Stimulated activated CD8-positive, alpha-beta memory T cell treated with anti-CD3 and anti-CD28 coated beads, Interleukin-7, amount 100 ng/mL, for 1 hour (primary cell): ENCODE results near the gene FUT4.
"Not testable (repeated sequence)": the region's sequence is repeated elsewhere in the genome, so short reads cannot be mapped to it uniquely, and the experiment has no call there.

Experiments
- DNase-seq, 2 donors: peaks; one replicate each; pipeline ENCODE4 v3.0.0-alpha.2; 2020; ENCODE audit warnings: low read depth in 2 of 2

FUT4 gene

GRCh38 chr11:94568200-94568599 lies 24.5 kb downstream of the FUT4 start:
- DNase-seq, result no peak

- no peak for DNase-seq
Observed at GRCh38 chr11:94568717-94569116, 25.0 kb downstream of the FUT4 start.

- DNase-seq, result not testable (repeated sequence)
Observed at GRCh38 chr11:94572975-94573374, 29.3 kb downstream of the FUT4 start.

- no peak for DNase-seq
Observed at GRCh38 chr11:94574193-94574961, 30.7 kb downstream of the FUT4 start.

DNA sequence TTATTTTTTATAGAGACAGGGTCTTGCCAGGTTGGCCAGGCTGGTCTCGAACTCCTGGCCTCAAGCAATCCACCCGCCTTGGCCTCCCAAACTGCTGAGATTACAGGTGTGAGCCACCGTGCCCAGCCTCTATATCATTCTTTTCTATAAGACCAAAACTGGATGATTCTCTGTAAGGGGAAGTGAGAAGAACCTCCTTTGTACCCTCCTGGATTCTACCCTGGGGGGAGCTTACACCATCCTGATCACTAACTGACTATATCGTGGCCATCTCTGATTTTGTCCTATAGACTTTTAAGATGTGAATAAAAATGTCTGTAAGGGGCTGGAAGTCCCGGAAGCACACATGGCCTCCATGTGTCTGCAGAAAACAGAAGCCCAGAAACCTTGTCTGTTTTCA lies 32.6 kb downstream of the FUT4 start:
- DNase-seq, result no peak

- no peak for DNase-seq
Observed at GRCh38 chr11:94577841-94578240, 34.1 kb downstream of the FUT4 start.

GRCh38 chr11:94581926-94582325 lies 38.2 kb downstream of the FUT4 start:
- no peak for DNase-seq

DNA sequence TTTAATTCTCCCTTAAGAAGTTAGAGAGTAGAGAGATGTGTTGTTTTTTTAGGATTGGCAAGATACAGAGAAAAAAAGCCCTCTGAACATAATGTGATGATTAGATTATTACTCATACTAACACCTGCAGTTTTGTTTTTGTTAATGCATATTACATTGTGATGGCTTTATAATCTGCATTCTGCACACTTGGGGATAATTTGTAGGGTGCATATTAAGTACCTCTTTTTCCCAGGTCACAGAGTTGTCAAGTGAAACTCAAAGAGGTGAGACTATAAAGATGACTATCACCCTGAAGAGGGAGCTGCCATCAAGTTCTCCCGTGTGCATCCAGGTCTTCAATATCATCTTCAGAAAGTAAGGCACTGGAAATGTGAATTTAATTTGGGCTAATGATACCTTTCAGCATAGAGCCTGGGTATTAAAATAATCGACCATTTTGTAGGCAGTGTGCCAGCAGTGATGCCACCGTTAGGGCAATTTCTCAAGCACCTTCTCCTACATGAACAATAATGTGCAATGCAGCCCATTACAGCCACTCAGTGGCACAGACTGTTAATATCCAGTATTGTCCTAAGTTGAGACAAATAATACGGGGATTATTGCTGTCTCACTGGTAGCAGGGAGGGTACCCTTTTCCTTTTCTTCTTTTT lies 39.6 kb downstream of the FUT4 start:
- no peak for DNase-seq

DNA sequence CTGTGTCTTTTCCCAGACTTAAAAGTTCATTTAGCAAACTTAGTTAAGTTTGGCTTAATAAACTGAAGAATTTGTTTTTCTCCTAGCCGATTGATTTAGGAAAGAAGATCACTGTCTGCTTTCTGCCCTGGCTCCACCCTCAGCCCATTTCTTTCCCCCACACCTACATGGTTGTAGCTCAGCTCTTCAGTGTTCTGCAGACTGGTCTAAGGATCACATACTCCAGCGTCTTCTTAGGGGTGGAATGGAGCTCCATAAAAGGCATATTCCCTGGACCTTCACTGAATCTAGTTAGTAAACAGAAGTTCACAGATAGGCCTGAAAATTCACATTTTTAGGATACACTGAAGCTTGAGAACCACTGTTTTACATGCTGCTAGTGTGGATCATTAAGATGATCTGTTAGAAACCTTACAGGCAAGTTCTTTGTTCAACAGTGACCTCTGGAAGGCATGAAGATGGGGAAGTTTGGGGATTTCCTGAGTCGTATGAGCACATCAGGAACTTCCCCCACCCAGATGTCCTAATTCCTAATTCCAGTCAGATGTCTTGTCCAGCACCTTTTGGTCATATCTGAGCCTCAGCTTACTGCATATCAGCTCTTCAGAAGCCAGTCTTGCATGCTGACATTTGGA lies 40.3 kb downstream of the FUT4 start:
- no peak for DNase-seq

- DNase-seq, result no peak
Observed at GRCh38 chr11:94584978-94585377, 41.3 kb downstream of the FUT4 start.

DNA sequence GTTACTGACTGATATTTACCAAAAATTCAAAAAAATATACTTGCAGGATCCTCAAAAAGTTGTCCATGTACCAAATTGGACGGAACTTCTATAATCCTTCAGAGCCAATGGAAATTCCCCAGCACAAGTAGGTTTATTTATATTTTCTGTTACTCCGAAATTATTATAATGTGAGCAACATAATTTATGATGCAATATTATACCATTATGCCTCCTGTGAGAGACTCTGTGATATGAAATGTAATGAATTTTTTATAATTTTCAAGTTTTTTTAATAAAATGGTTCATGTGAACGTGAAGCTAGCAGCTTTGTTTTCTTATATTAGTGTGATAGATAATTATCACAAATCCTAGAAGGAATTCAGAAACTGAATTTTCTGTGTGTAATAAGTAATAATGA lies 41.7 kb downstream of the FUT4 start:
- no peak for DNase-seq

DNA sequence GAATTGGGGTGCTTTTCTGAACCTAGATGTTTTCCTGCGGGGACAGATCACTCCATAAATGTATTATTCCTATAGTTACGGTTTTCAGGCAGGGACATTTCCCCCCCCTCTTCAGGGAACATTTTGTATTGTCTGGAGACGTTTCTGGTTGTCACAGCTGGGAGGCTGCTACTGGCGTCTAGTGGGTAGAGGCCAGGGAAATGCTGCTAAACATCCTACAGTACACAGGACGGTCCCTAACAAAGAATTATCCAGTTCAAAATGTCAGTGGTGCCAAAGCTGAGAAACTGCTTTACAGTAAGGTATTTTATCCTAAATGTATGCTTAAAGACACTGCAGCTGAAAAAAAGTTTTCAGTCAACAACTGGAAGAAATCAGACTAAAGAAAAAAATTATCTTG lies 42.8 kb downstream of the FUT4 start:
- DNase-seq, result no peak

DNA sequence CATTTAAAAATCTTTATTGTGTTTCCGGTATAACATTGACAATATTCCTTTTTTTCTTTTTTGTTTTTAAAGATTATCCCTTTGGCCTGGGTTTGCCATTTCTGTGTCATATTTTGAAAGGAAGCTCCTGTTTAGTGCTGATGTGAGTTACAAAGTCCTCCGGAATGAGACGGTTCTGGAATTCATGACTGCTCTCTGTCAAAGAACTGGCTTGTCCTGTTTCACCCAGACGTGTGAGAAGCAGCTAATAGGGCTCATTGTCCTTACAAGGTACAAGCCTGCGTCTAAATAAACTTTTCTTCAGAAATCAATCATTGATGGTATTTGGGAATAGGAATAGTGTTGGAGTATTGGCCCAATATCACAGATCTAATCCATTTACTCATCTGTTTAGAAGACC lies 43.3 kb downstream of the FUT4 start:
- DNase-seq, result no peak

DNA sequence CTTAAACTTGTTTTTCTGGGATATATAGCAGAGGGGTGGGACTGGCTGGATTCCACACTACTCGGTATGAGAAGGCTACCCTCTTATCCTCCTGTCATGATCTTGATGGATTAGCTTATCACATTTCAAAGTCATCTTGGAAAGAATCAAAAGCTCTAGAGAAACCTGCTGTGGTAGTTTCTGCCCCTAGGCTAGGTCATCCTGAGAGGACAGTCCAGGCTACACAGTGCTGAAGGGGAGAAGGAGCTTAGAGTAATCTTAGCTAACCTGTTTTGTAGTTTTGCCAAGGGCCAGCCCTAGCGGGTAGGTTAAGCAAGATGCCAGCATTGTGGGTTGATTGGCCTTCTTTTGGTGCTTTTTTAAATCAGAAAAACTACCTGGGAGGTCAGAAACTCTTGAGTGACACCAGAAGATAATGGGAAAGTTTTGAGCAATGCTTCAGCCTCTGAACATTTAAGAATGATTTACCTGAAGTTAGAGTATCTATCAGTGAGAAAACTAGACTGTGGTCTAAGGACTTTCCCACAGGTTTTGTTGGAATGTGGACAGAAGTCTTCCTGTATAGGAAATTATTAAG lies 44.7 kb downstream of the FUT4 start:
- no peak for DNase-seq

- no peak for DNase-seq
Observed at GRCh38 chr11:94590352-94591041, 46.8 kb downstream of the FUT4 start.

DNA sequence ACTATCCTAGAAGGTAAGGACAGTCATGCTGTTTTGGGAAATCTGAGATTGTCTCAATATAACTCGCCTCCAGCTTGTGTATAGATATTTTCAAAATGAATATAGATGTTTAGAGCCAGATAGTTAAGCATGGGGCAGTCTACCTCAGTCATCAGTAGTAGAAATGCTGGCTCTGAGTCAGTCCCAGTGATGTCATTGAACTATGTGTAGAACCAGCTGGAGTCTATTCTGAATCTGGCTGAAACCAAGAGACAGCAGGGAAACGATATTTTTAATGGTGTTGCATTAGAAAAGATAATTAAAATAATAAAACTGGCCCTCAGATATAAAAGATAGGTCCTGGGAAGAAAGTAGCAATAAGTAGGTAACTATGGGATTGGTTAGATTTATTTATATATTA lies 49.3 kb downstream of the FUT4 start:
- DNase-seq, result no peak

- no peak for DNase-seq
Observed at GRCh38 chr11:94595076-94595475, 51.4 kb downstream of the FUT4 start.

DNA sequence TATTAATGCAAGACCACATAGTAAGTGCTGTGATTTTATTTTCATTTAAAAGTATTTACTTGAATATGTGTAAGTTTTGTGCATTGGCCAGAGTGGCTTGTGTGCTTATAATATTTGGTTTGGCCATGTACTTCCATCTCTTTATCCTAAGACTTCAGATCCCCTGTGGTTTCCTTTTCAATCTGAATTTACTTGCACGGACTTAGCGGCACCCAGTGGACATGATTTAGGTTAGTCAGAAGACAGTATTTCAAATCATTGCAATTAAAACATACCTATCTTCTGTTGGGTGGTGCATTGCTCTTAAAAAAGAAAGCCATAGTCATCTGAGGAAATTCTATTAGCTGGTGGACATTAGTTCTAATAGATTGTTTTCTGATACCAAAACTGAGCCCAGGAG lies 54.2 kb downstream of the FUT4 start:
- no peak for DNase-seq
